OCI-LY1 (cell line): Measurements from ENCODE around the gene IL16.

Experiments used
- EZH2 ChIP-seq: fragments of 200-600 bp; sonication (generic), shearing (Covaris generic); IDR thresholded peaks from 2 replicates; pipeline ENCODE4 v1.8.0; 2017; ENCODE audit warnings: borderline replicate concordance, mixed run types, mild to moderate bottlenecking, antibody characterized with exemption, low read length, moderate library complexity, mixed read lengths
- TF ChIP-seq, protein P1 (sequence below): fragments of 200-600 bp; sonication (generic), shearing (Covaris generic); IDR thresholded peaks from 2 replicates; pipeline ENCODE4 v1.5.1; 2017; ENCODE audit warnings: mild to moderate bottlenecking, antibody characterized with exemption, low read length, moderate library complexity, mixed read lengths

DNA sequence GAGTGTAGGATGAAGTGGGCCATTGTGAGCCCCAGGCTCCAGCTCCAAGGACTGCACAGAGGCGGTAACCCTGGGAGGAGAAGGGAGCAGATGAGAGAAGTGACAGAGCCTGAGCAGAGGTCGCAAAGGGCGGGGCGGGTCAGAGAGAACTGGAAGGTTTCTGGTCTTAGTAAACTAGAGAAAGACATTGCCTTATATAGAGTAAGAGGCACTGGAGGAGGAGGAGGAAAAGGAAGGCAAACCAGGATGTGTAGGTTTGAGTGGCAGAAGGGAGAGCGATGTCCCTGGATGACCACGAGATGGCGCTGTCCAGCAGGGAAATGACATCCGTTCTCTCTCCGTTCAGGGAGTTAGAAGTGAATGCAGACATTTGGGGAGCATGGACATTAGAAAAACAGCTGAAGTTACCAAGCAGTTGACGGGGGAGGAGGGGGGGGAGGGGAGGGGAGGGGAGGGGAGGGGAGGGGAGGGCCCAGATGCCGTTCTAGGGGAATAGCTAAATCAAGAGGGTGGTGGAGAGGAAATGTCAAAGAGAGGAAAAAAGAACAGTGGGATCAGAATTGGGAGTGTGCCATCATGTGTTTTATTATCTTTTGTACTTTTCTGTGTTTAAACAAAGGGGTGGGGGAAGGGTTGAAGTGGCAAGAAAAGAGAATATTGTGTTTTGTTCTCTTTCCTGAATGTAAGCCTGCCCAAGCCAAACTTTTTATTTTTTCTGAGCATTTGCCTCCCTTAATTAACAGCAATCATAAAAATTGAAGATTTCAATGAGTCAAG is 78.4 kb downstream of the IL16 start:
- TF ChIP-seq, protein P1, sequence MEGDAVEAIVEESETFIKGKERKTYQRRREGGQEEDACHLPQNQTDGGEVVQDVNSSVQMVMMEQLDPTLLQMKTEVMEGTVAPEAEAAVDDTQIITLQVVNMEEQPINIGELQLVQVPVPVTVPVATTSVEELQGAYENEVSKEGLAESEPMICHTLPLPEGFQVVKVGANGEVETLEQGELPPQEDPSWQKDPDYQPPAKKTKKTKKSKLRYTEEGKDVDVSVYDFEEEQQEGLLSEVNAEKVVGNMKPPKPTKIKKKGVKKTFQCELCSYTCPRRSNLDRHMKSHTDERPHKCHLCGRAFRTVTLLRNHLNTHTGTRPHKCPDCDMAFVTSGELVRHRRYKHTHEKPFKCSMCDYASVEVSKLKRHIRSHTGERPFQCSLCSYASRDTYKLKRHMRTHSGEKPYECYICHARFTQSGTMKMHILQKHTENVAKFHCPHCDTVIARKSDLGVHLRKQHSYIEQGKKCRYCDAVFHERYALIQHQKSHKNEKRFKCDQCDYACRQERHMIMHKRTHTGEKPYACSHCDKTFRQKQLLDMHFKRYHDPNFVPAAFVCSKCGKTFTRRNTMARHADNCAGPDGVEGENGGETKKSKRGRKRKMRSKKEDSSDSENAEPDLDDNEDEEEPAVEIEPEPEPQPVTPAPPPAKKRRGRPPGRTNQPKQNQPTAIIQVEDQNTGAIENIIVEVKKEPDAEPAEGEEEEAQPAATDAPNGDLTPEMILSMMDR = peak; percentile 85
- no peak for TF ChIP-seq EZH2
